Gastrocnemius medialis (tissue), 4 donors: ENCODE data around the gene SNTG2. TPM values are rescaled to one million over a fixed set of nuclear protein-coding genes. Genes with fewer than 3 reads are reported as not detected.

ENCODE experiments used
- ATAC-seq, 2 donors: fragments of 150-250 bp; one replicate each; pipeline ENCODE4 v1.9.1; 2016
- DNase-seq, 2 donors: peaks; one replicate each; pipeline ENCODE4 v3.0.0-alpha.2; 2019
- H3K27ac ChIP-seq, 4 donors: fragments of 200-600 bp; sonication (generic); 1 replicate in 1 of 4; 2 replicates in 3 of 4; pipeline ENCODE4 v1.5.1; 2016 to 2018; ENCODE audit warnings: mild to moderate bottlenecking in 2 of 4, moderate library complexity in 1 of 4
- H3K27me3 ChIP-seq, 3 donors: fragments of 200-600 bp; sonication (generic) in 2 of 3; 1 replicate in 1 of 3; 2 replicates in 2 of 3; pipeline versions ENCODE4 v1.5.1 to v1.6.0; 2016 to 2019; ENCODE audit warnings: mild to moderate bottlenecking in 1 of 3, moderate library complexity in 1 of 3
- H3K36me3 ChIP-seq, 2 donors: fragments of 200-600 bp; sonication (generic) in 1 of 2; one replicate each; pipeline ENCODE4 v1.5.1; 2017 to 2018
- H3K4me1 ChIP-seq, 2 donors: fragments of 200-600 bp; sonication (generic) in 1 of 2; one replicate each; pipeline ENCODE4 v1.5.1; 2016 to 2017; ENCODE audit warnings: mild to moderate bottlenecking in 2 of 2
- H3K4me3 ChIP-seq, 4 donors: fragments of 200-600 bp; sonication (generic) in 3 of 4; 1 replicate in 1 of 4; 2 replicates in 3 of 4; pipeline ENCODE4 v1.5.1; 2016 to 2019; ENCODE audit warnings: mild to moderate bottlenecking in 2 of 4
- H3K9me3 ChIP-seq, 3 donors: fragments of 200-600 bp; sonication (generic) in 2 of 3; 1 replicate in 1 of 3; 2 replicates in 2 of 3; pipeline ENCODE4 v1.5.1; 2016 to 2019
- CTCF ChIP-seq, 5 experiments: fragments of 450-650 bp in 3 of 5; fragments of 200-600 bp in 2 of 5; sonication (generic) in 2 of 5; IDR thresholded peaks in 4 of 5; conservative IDR thresholded peaks in 1 of 5; 1 replicate in 4 of 5; 2 replicates in 1 of 5; pipeline ENCODE4 v1.5.1; 2016 to 2019; ENCODE audit warnings: antibody characterized with exemption in 5 of 5, mild to moderate bottlenecking in 3 of 5, moderate library complexity in 3 of 5
- POLR2A ChIP-seq, 2 donors: fragments of 450-650 bp; IDR thresholded peaks; one replicate each; pipeline ENCODE4 v1.6.1; 2017; ENCODE audit warnings: antibody characterized with exemption in 2 of 2, mild to moderate bottlenecking in 2 of 2, moderate library complexity in 2 of 2
- in situ Hi-C, 4 donors: fragments of 200-750 bp; cut with MboI; loops; one replicate each; pipeline versions ENCODE4 v1.15.0 to v1.8.0; 2017; ENCODE audit warnings: low sequenced_read_pairs in 4 of 4
- intact Hi-C: fragments of 100-400 bp; cut with DNase I; formaldehyde crosslinking; loops from one replicate; pipeline ENCODE4 v1.15.1; 2023; ENCODE audit warnings: low total_unique reads
- total RNA-seq, 4 donors: library from RNA; depleted of rRNA; stranded (reverse); fragments of >200 nt; gene quantifications; one replicate each; pipeline versions ENCODE4 v1.1.0 to v1.2.3, GENCODE V29; 2016

The SNTG2 gene
- total RNA-seq, 4 donors from 2014 or later, result 0.55 to 1.0 (median 0.92) TPM; not detected in 1

DNA sequence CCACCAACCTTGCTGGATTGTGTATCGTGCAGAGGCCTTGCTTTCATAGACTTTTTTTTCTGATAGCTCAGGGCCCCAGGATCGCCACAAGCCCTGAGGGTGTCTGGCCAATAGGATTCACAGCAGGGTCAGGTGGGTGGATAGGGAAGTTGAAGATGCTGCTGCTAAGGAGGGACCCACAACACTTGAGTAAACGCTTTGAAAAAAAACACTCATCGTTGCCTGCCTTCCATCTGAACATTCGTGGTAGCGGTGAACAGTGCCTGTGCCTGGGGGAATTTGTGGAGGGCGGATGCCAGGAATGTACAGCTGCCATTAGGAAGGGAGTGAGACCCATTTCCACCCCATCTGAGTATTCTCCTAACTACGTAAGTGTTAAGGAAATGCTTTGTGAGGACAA, 358.0 kb downstream of the SNTG2 start:
- Histone ChIP-seq H3K4me1 (no peaks in the 10 kb centered on the region), H3K36me3 (no peaks in the 10 kb centered on the region), H3K27ac (no peak overlapping the region), H3K4me3 (no peak overlapping the region), H3K27me3 (no peaks in the 10 kb centered on the region), H3K9me3 (no peaks in the 10 kb centered on the region)
- ATAC-seq, result no peak
- intact Hi-C loops, result no loop called here
- TF ChIP-seq CTCF (IDR thresholded peaks at IDR 0.05 in 4 of 5, conservative IDR thresholded peaks at IDR 0.05 in 1 of 5) (no peak), POLR2A (IDR thresholded peaks at IDR 0.05) (no peak)
- in situ Hi-C loops, result no loop called here
- DNase-seq, result no peak

- TF ChIP-seq POLR2A (IDR thresholded peaks at IDR 0.05) (no peak), CTCF (IDR thresholded peaks at IDR 0.05 in 4 of 5, conservative IDR thresholded peaks at IDR 0.05 in 1 of 5) (no peak)
- H3K4me3 ChIP-seq, result no peak overlapping the region
- DNase-seq, result no peak
- no peaks in the 10 kb centered on the region for H3K36me3 ChIP-seq
- H3K4me1 ChIP-seq, result no peaks in the 10 kb centered on the region
- ATAC-seq, result no peak
- in situ Hi-C loops, result no loop called here
- intact Hi-C loops, result no loop called here
- H3K27me3 ChIP-seq, result no peaks in the 10 kb centered on the region
- no peaks in the 10 kb centered on the region for H3K9me3 ChIP-seq
- no peak overlapping the region for H3K27ac ChIP-seq
Observed at GRCh38 chr2:1309507-1309906, 358.9 kb downstream of the SNTG2 start.

GRCh38 chr2:1310202-1310601, 359.6 kb downstream of the SNTG2 start:
- in situ Hi-C loops, result no loop called here
- H3K27ac ChIP-seq, result no peak overlapping the region
- H3K36me3 ChIP-seq, result no peaks in the 10 kb centered on the region
- ATAC-seq, result no peak
- no peaks in the 10 kb centered on the region for H3K27me3 ChIP-seq
- TF ChIP-seq POLR2A (IDR thresholded peaks at IDR 0.05), result no peak
- TF ChIP-seq CTCF (IDR thresholded peaks at IDR 0.05 in 4 of 5, conservative IDR thresholded peaks at IDR 0.05 in 1 of 5), result no peak
- H3K9me3 ChIP-seq, result no peaks in the 10 kb centered on the region
- DNase-seq, result no peak
- H3K4me1 ChIP-seq, result no peaks in the 10 kb centered on the region
- intact Hi-C loops, result no loop called here
- H3K4me3 ChIP-seq, result no peak overlapping the region

GRCh38 chr2:1310866-1311265, 360.2 kb downstream of the SNTG2 start:
- in situ Hi-C loops (no loop called here), intact Hi-C loops (no loop called here)
- Histone ChIP-seq H3K36me3 (no peaks in the 10 kb centered on the region), H3K9me3 (no peaks in the 10 kb centered on the region), H3K27me3 (no peaks in the 10 kb centered on the region), H3K4me1 (no peaks in the 10 kb centered on the region), H3K27ac (no peak overlapping the region), H3K4me3 (no peak overlapping the region)
- DNase-seq (no peak), ATAC-seq (no peak)
- no peak for TF ChIP-seq CTCF (IDR thresholded peaks at IDR 0.05 in 4 of 5, conservative IDR thresholded peaks at IDR 0.05 in 1 of 5)
- no peak for TF ChIP-seq POLR2A (IDR thresholded peaks at IDR 0.05)

- Histone ChIP-seq H3K4me1 (no peaks in the 10 kb centered on the region), H3K9me3 (no peaks in the 10 kb centered on the region), H3K27ac (no peak overlapping the region), H3K27me3 (no peaks in the 10 kb centered on the region), H3K4me3 (no peak overlapping the region), H3K36me3 (no peaks in the 10 kb centered on the region)
- intact Hi-C loops (no loop called here), in situ Hi-C loops (no loop called here)
- TF ChIP-seq CTCF (IDR thresholded peaks at IDR 0.05 in 4 of 5, conservative IDR thresholded peaks at IDR 0.05 in 1 of 5), result no peak
- TF ChIP-seq POLR2A (IDR thresholded peaks at IDR 0.05), result no peak
- DNase-seq, result no peak
- no peak for ATAC-seq
Observed at GRCh38 chr2:1313240-1313924, 362.7 kb downstream of the SNTG2 start.
